Smooth muscle cell (in vitro differentiated cells): ENCODE measurements around the gene POLE4. TPM values are rescaled to one million over a fixed set of nuclear protein-coding genes. Genes with fewer than 3 reads are reported as not detected.

Source experiments
- DNase-seq: peaks from one replicate; lab custom pipeline; 2025; ENCODE audit not compliant: unreplicated experiment; lab: John Stamatoyannopoulos, UW
- H2AFZ ChIP-seq: fragments of 200-600 bp; sonication (generic); 2 replicates; pipeline ENCODE4 v1.6.0; 2016; ENCODE audit warnings: antibody characterized with exemption, low read depth, mild to moderate bottlenecking
- H3F3A ChIP-seq: fragments of 200-600 bp; sonication (generic); 2 replicates; pipeline ENCODE4 v1.6.0; 2017; ENCODE audit warnings: antibody characterized with exemption, low read depth
- H3K27ac ChIP-seq: fragments of 200-600 bp; sonication (generic); 2 replicates; pipeline ENCODE4 v1.5.1; 2016; ENCODE audit warnings: low read depth, mild to moderate bottlenecking
- H3K27me3 ChIP-seq: fragments of 200-600 bp; sonication (generic); 2 replicates; pipeline ENCODE4 v1.6.1; 2016; ENCODE audit warnings: low read depth, mild to moderate bottlenecking
- H3K36me3 ChIP-seq: fragments of 200-600 bp; sonication (generic); 2 replicates; pipeline ENCODE4 v1.5.1; 2016; ENCODE audit warnings: low read depth
- H3K4me1 ChIP-seq: fragments of 200-600 bp; sonication (generic); 2 replicates; pipeline ENCODE4 v1.5.1; 2016; ENCODE audit warnings: low read depth
- H3K4me2 ChIP-seq: fragments of 200-600 bp; sonication (generic); 2 replicates; pipeline ENCODE4 v1.6.0; 2016; ENCODE audit warnings: mild to moderate bottlenecking
- H3K4me3 ChIP-seq: fragments of 200-600 bp; sonication (generic); 2 replicates; pipeline ENCODE4 v1.5.1; 2016; ENCODE audit warnings: mild to moderate bottlenecking
- H3K79me2 ChIP-seq: fragments of 200-600 bp; sonication (generic); 2 replicates; pipeline ENCODE4 v1.6.0; 2016; ENCODE audit warnings: low read depth, mild to moderate bottlenecking
- H3K9ac ChIP-seq: fragments of 200-600 bp; sonication (generic); 2 replicates; pipeline ENCODE4 v1.6.0; 2016; ENCODE audit warnings: low read depth
- H3K9me3 ChIP-seq: fragments of 200-600 bp; sonication (generic); replicated peaks from 2 replicates; pipeline ENCODE4 v1.5.1; 2016; ENCODE audit warnings: low read depth
- H4K20me1 ChIP-seq: fragments of 200-600 bp; sonication (generic); 2 replicates; pipeline ENCODE4 v1.6.0; 2016; ENCODE audit warnings: low read depth
- CTCF ChIP-seq: fragments of 200-600 bp; sonication (generic); IDR thresholded peaks from 2 replicates; pipeline ENCODE4 v1.5.1; 2017; ENCODE audit warnings: borderline replicate concordance, mild to moderate bottlenecking, antibody characterized with exemption; ENCODE audit not compliant: insufficient read depth, poor library complexity, severe bottlenecking
- WGBS: methylation state at CpG from one replicate; pipeline ENCODE4 v1.1.7; 2016; ENCODE audit warnings: low lambda C conversion rate; 5-methylcytosine and 5-hydroxymethylcytosine counted together
- polyA plus RNA-seq: library from polyadenylated mRNA; unstranded; fragments of >200 nt; fragmentation: Nextera tagmentation; extraction: Ambion mirVana; gene quantifications from 2 replicates; pipeline ENCODE4 v1.2.1, GENCODE V29; 2016
- total RNA-seq: library from RNA; depleted of rRNA; stranded (reverse); fragments of >200 nt; gene quantifications from 2 replicates; pipeline ENCODE4 v1.2.3, GENCODE V29; 2014

The POLE4 gene
- total and polyA plus RNA-seq, 2 experiments from 2014 or later = 30.7 to 149 TPM

GRCh38 chr2:74945788-74946331, 12.6 kb upstream of the POLE4 start:
- DNase-seq = no peak
- H3K79me2 ChIP-seq = no peaks in the 10 kb centered on the region
- H2AFZ ChIP-seq = no peak overlapping the region
- no peaks in the 10 kb centered on the region for H3K4me1 ChIP-seq
- TF ChIP-seq CTCF = no peak
- H4K20me1 ChIP-seq = no peaks in the 10 kb centered on the region
- no peaks in the 10 kb centered on the region for H3F3A ChIP-seq
- no peak overlapping the region for H3K4me2 ChIP-seq
- no peak overlapping the region for H3K4me3 ChIP-seq
- H3K27me3 ChIP-seq = no peaks in the 10 kb centered on the region
- peak overlapping the region; percentile 47 for H3K27ac ChIP-seq
- H3K36me3 ChIP-seq = no peaks in the 10 kb centered on the region
- no peaks in the 10 kb centered on the region for H3K9me3 ChIP-seq
- no peak overlapping the region for H3K9ac ChIP-seq
- 53% methylated on average over 1 of the region's 1 CpG for WGBS

- WGBS = 85% methylated on average over 4 of the region's 4 CpGs
- Histone ChIP-seq H3K4me3 (no peak overlapping the region), H3K4me1 (no peaks in the 10 kb centered on the region), H3K36me3 (no peaks in the 10 kb centered on the region), H2AFZ (no peak overlapping the region), H4K20me1 (no peaks in the 10 kb centered on the region), H3K27ac (no peak overlapping the region), H3K9ac (no peak overlapping the region), H3K4me2 (no peak overlapping the region), H3K27me3 (no peaks in the 10 kb centered on the region), H3F3A (no peaks in the 10 kb centered on the region), H3K9me3 (no peaks in the 10 kb centered on the region), H3K79me2 (no peaks in the 10 kb centered on the region)
- DNase-seq = no peak
- TF ChIP-seq CTCF = no peak
These were observed 10.7 kb upstream of the POLE4 start for GRCh38 chr2:74947703-74948102.

- Histone ChIP-seq H3K9me3 (no peaks in the 10 kb centered on the region), H2AFZ (no peak overlapping the region), H3K27ac (no peak overlapping the region), H3F3A (no peaks in the 10 kb centered on the region), H3K79me2 (no peaks in the 10 kb centered on the region), H3K36me3 (no peaks in the 10 kb centered on the region), H4K20me1 (no peaks in the 10 kb centered on the region), H3K4me3 (no peak overlapping the region), H3K4me2 (no peak overlapping the region), H3K27me3 (no peaks in the 10 kb centered on the region), H3K9ac (no peak overlapping the region), H3K4me1 (no peaks in the 10 kb centered on the region)
- TF ChIP-seq CTCF = no peak
- DNase-seq = no peak
- WGBS = 89% methylated on average over 4 of the region's 4 CpGs
These were observed 9.7 kb upstream of the POLE4 start for GRCh38 chr2:74948779-74949178.

GRCh38 chr2:74951211-74951754, 7.2 kb upstream of the POLE4 start:
- Histone ChIP-seq H3K9me3 (no peaks in the 10 kb centered on the region), H3K4me2 (no peak overlapping the region), H3K9ac (no peak overlapping the region), H3F3A (no peaks in the 10 kb centered on the region), H3K79me2 (no peaks in the 10 kb centered on the region), H3K27ac (no peak overlapping the region), H3K36me3 (no peaks in the 10 kb centered on the region), H3K4me3 (no peak overlapping the region), H4K20me1 (no peaks in the 10 kb centered on the region), H2AFZ (no peak overlapping the region), H3K27me3 (no peaks in the 10 kb centered on the region), H3K4me1 (no peaks in the 10 kb centered on the region)
- 90% methylated on average over 1 of the region's 1 CpG for WGBS
- no peak for TF ChIP-seq CTCF
- DNase-seq = no peak
